ENCODE measurements around the gene POLR3B.

Gene POLR3B

GRCh38 chr12:106415134-106415533 is 57.6 kb downstream of the POLR3B start:
- DNase-seq (ENCODE audit: low read depth) = no peak

GRCh38 chr12:106416273-106416672 is 58.7 kb downstream of the POLR3B start:
- DNase-seq (ENCODE audit: low read depth) = no peak

- DNase-seq (ENCODE audit: low read depth) = no peak
Observed at GRCh38 chr12:106417926-106418910, 60.7 kb downstream of the POLR3B start.

GRCh38 chr12:106418970-106419369 is 61.4 kb downstream of the POLR3B start:
- no peak for DNase-seq (ENCODE audit: low read depth)

- no peak for DNase-seq (ENCODE audit: low read depth)
Observed at GRCh38 chr12:106423291-106423690, 65.7 kb downstream of the POLR3B start.

- DNase-seq (ENCODE audit: low read depth) = no peak
Observed at GRCh38 chr12:106425061-106425702, 67.6 kb downstream of the POLR3B start.

- no peak for DNase-seq (ENCODE audit: low read depth)
Observed at GRCh38 chr12:106427917-106428316, 70.4 kb downstream of the POLR3B start.

- no peak for DNase-seq (ENCODE audit: low read depth)
Observed at GRCh38 chr12:106428384-106428783, 70.8 kb downstream of the POLR3B start.

GRCh38 chr12:106429043-106429552 is 71.5 kb downstream of the POLR3B start:
- DNase-seq (ENCODE audit: low read depth) = no peak

GRCh38 chr12:106429636-106430035 is 72.1 kb downstream of the POLR3B start:
- no peak for DNase-seq (ENCODE audit: low read depth)

- no peak for DNase-seq (ENCODE audit: low read depth)
Observed at GRCh38 chr12:106431839-106432411, 74.4 kb downstream of the POLR3B start.

- DNase-seq (ENCODE audit: low read depth) = no peak
Observed at GRCh38 chr12:106433055-106433454, 75.5 kb downstream of the POLR3B start.

GRCh38 chr12:106434526-106434925 is 77.0 kb downstream of the POLR3B start:
- no peak for DNase-seq (ENCODE audit: low read depth)

GRCh38 chr12:106436164-106436563 is 78.6 kb downstream of the POLR3B start:
- DNase-seq (ENCODE audit: low read depth) = no peak

- no peak for DNase-seq (ENCODE audit: low read depth)
Observed at GRCh38 chr12:106442575-106442974, 85.0 kb downstream of the POLR3B start.

- no peak for DNase-seq (ENCODE audit: low read depth)
Observed at GRCh38 chr12:106445053-106445452, 87.5 kb downstream of the POLR3B start.

GRCh38 chr12:106445959-106446358 is 88.4 kb downstream of the POLR3B start:
- no peak for DNase-seq (ENCODE audit: low read depth)

GRCh38 chr12:106446419-106447092 is 89.0 kb downstream of the POLR3B start:
- no peak for DNase-seq (ENCODE audit: low read depth)

GRCh38 chr12:106452309-106452708 is 94.8 kb downstream of the POLR3B start:
- no peak for DNase-seq (ENCODE audit: low read depth)

- no peak for DNase-seq (ENCODE audit: low read depth)
Observed at GRCh38 chr12:106455111-106455510, 97.6 kb downstream of the POLR3B start.

- no peak for DNase-seq (ENCODE audit: low read depth)
Observed at GRCh38 chr12:106459124-106459523, 101.6 kb downstream of the POLR3B start.

- no peak for DNase-seq (ENCODE audit: low read depth)
Observed at GRCh38 chr12:106459534-106459933, 102.0 kb downstream of the POLR3B start.

All from stimulated activated CD8-positive, alpha-beta memory T cell treated with anti-CD3 and anti-CD28 coated beads, Interleukin-15, amount 100 ng/mL, for 24 hours (primary cell).